ENCODE measurements around the gene PNMT. TPM values are rescaled to one million over a fixed set of nuclear protein-coding genes. Genes with fewer than 3 reads are reported as not detected.
A peak's percentile ranks its signal among the peaks of the same experiment; 100 is the strongest.

Gene PNMT
- total and polyA plus RNA-seq, 2 of the 13 experiments (the other 11 are each of a cell fraction or from before 2014, with no cell fraction given): 0.25 TPM; not detected in 1

DNA sequence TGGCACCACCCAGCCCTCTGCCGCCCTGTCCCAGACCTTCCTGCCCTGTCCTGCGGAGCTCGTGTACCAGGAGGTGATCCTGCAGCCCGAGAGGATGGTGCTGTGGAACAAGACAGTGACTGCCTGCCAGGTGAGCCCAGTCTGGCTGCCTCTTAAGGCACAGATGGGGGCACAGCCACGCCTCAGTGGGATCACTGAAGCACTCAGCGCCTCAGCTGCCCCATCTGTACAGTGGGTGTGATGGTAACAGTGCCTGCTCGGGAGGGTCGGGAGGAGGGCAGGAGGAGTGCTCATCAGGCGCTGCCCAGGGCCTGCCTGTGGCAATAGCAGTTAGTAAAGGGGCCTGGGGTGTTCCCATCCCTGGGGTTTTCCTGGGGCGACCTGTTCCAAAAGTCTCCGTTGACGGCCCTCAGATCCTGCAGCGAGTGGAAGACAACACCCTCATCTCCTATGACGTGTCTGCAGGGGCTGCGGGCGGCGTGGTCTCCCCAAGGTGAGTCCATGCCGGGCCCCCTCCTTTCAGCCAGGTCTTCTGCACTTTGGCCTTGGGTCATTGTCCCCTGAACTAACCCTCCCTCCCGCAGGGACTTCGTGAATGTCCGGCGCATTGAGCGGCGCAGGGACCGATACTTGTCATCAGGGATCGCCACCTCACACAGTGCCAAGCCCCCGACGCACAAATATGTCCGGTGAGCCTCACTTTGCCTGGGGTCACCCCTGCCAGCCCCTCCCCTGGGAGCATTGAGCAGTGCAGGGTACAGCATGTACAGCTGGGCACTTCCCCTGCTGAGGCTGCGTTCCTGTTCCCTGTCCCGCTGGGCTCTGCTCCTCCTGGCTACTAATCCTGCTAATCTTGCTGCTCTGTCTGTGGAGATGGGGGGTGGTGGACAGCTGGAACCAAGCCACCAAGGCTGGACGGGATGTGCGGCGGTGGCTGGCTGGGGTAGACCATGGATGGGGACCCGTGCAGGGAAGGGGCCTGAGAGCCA is 7.6 kb upstream of the PNMT start:
- Histone ChIP-seq H3K4me2 (ENCODE audit: low read depth, low read length) (no peak overlapping the region), H3K79me2 (ENCODE audit: insufficient read depth, low read length) (no peaks in the 10 kb centered on the region), H3K4me3 (replicated peaks in 1 of 3; ENCODE audit: insufficient read depth in 1 of 3, low read depth in 2 of 3, low read length in 3 of 3) (no peak overlapping the region), H3K36me3 (replicated peaks in 1 of 2; ENCODE audit: control insufficient read depth in 1 of 2, insufficient read depth in 2 of 2, low read length in 2 of 2) (peaks cover 22 to 26% of the 10 kb centered on the region in 2 experiments; a peak in 4 of 5 replicates), H4K20me1 (ENCODE audit: insufficient read depth, low read length) (no peaks in the 10 kb centered on the region), H3K27ac (ENCODE audit: extremely low read length, insufficient read depth, low read length) (no peak overlapping the region), H2AFZ (ENCODE audit: low read length) (no peak overlapping the region), H3K4me1 (ENCODE audit: insufficient read depth, low read length) (peaks cover 28% of the 10 kb centered on the region), H3K9me3 (ENCODE audit: low read length) (no peaks in the 10 kb centered on the region), H3K9ac (ENCODE audit: insufficient read depth, low read depth, low read length) (no peak overlapping the region), H3K27me3 (ENCODE audit: control insufficient read depth in 1 of 2, insufficient read depth in 2 of 2, low read length in 2 of 2) (peaks cover 0 to 2% of the 10 kb centered on the region in 2 experiments; a peak in 2 of 5 replicates)
- ATAC-seq (no peak), DNase-seq (ENCODE audit: low spot score) (no peak), FAIRE-seq (no peak)
- ChIA-PET CTCF (ENCODE audit: low intra/inter-chr PET ratio, low total read pairs) (no interaction called here), POLR2A (no interaction called here)
- intact Hi-C loops (cut with micrococcal nuclease; ENCODE audit: unreplicated experiment) (no loop called here), in situ Hi-C loops (cut with HindIII; ENCODE audit: extremely low pct_ligation_motif_present, low pct_unique_long_range_greater_than_20kb) (no loop called here)
- WGBS (ENCODE audit: low lambda C conversion rate): 92% methylated on average over 29 of the region's 35 CpGs
- TF ChIP-seq ZNF230 (CRISPR knock-in tag; IDR thresholded peaks at IDR 0.05): no peak
- TF ChIP-seq NFIC (IDR thresholded peaks at IDR 0.05; ENCODE audit: low read length): no peak
- no peak for TF ChIP-seq ZNF570 (CRISPR knock-in tag; IDR thresholded peaks at IDR 0.05; ENCODE audit: borderline replicate concordance)
- TF ChIP-seq RELA (CRISPR knock-in tag; IDR thresholded peaks at IDR 0.05): no peak
- TF ChIP-seq AGO2 (optimal IDR thresholded peaks at IDR 0.05; ENCODE audit: low read depth, low read length): peak; percentile 12
- peak; percentile 48 for TF ChIP-seq ZNF629 (CRISPR knock-in tag; conservative IDR thresholded peaks at IDR 0.05)
- no TSS peak for BruUV-seq (replicated peaks)
